ENCODE data around the gene DENND6B. TPM values are rescaled to one million over a fixed set of nuclear protein-coding genes. Genes with fewer than 3 reads are reported as not detected.

DENND6B gene
- total and polyA plus RNA-seq, 2 of the 13 experiments (the other 11 are each of a cell fraction or from before 2014, with no cell fraction given) = 0.95 to 3.8 TPM

DNA sequence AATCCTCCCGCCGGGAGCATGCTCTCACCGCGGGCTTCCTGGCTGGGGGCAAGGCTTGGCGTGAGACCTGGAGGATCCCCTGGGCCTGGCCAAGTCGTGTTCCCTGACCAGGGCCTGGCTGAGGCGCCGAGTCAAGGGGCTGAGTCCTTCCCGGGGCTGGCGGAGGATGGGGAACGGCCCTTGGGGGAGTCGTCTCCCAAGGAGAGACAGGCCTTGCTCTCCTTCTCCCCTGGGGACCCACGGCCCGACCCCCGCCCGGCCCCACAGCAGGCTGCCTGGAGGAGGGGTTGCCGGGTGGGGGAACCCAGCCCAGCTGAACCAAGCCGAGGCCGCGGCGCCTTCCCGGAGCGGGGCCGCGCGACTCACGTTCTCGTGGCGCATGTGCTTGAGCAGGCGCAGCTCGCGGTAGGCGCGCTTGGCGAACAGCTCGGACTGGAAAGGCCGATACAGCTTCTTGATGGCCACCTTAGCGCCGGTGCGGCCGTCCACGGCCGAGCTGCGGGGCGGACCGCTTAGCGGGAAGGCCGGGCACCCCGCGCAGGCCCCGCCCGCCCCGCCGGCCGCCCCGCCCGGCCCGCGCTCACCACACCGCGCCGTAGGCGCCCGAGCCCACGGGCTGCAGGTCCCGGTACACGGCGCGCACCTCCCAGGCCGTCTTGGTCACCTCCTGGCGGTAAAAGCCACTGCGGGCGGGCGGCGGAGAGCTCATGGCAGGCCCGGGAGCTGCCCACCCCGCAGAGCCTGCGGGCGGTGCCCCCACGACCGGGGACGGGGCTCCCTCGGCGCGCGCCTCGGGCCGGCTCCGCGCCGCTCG is 65.8 kb downstream of the DENND6B start (continued):
- TF ChIP-seq ZFP82 (CRISPR knock-in tag; IDR thresholded peaks at IDR 0.05; ENCODE audit: borderline replicate concordance) (no peak), ZNF607 (CRISPR knock-in tag; IDR thresholded peaks at IDR 0.05; ENCODE audit: borderline replicate concordance) (peak; percentile 78; the same call in 1 of the 2 replicates), ZNF564 (CRISPR knock-in tag; IDR thresholded peaks at IDR 0.05) (peak; percentile 34; the same call in 1 of the 2 replicates), CAMTA2 (CRISPR knock-in tag; IDR thresholded peaks at IDR 0.05; ENCODE audit: borderline replicate concordance) (no peak), FOXK1 (CRISPR knock-in tag; IDR thresholded peaks at IDR 0.05; ENCODE audit: borderline replicate concordance, low read depth) (no peak), RAD51 (IDR thresholded peaks at IDR 0.05; ENCODE audit: borderline replicate concordance) (no peak), SRSF1 (optimal IDR thresholded peaks at IDR 0.05; ENCODE audit: low read depth, low read length) (no peak), KAT8 (CRISPR knock-in tag; IDR thresholded peaks at IDR 0.05) (no peak), ZNF737 (CRISPR knock-in tag; IDR thresholded peaks at IDR 0.05; ENCODE audit: borderline replicate concordance) (no peak), HOXA5 (CRISPR knock-in tag; IDR thresholded peaks at IDR 0.05) (no peak)
- TF ChIP-seq, protein P1, sequence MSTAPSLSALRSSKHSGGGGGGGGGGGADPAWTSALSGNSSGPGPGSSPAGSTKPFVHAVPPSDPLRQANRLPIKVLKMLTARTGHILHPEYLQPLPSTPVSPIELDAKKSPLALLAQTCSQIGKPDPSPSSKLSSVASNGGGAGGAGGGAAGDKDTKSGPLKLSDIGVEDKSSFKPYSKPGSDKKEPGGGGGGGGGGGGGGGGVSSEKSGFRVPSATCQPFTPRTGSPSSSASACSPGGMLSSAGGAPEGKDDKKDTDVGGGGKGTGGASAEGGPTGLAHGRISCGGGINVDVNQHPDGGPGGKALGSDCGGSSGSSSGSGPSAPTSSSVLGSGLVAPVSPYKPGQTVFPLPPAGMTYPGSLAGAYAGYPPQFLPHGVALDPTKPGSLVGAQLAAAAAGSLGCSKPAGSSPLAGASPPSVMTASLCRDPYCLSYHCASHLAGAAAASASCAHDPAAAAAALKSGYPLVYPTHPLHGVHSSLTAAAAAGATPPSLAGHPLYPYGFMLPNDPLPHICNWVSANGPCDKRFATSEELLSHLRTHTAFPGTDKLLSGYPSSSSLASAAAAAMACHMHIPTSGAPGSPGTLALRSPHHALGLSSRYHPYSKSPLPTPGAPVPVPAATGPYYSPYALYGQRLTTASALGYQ (CRISPR knock-in tag; IDR thresholded peaks at IDR 0.05) = no peak
- TF ChIP-seq, protein P2, sequence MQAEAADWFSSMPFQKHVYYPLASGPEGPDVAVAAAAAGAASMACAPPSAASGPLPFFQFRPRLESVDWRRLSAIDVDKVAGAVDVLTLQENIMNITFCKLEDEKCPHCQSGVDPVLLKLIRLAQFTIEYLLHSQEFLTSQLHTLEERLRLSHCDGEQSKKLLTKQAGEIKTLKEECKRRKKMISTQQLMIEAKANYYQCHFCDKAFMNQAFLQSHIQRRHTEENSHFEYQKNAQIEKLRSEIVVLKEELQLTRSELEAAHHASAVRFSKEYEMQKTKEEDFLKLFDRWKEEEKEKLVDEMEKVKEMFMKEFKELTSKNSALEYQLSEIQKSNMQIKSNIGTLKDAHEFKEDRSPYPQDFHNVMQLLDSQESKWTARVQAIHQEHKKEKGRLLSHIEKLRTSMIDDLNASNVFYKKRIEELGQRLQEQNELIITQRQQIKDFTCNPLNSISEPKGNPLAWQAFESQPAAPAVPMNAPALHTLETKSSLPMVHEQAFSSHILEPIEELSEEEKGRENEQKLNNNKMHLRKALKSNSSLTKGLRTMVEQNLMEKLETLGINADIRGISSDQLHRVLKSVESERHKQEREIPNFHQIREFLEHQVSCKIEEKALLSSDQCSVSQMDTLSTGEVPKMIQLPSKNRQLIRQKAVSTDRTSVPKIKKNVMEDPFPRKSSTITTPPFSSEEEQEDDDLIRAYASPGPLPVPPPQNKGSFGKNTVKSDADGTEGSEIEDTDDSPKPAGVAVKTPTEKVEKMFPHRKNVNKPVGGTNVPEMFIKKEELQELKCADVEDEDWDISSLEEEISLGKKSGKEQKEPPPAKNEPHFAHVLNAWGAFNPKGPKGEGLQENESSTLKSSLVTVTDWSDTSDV (CRISPR knock-in tag; IDR thresholded peaks at IDR 0.05) = peak; percentile 53; the same call in 1 of the 2 replicates
- TF ChIP-seq, protein P3, sequence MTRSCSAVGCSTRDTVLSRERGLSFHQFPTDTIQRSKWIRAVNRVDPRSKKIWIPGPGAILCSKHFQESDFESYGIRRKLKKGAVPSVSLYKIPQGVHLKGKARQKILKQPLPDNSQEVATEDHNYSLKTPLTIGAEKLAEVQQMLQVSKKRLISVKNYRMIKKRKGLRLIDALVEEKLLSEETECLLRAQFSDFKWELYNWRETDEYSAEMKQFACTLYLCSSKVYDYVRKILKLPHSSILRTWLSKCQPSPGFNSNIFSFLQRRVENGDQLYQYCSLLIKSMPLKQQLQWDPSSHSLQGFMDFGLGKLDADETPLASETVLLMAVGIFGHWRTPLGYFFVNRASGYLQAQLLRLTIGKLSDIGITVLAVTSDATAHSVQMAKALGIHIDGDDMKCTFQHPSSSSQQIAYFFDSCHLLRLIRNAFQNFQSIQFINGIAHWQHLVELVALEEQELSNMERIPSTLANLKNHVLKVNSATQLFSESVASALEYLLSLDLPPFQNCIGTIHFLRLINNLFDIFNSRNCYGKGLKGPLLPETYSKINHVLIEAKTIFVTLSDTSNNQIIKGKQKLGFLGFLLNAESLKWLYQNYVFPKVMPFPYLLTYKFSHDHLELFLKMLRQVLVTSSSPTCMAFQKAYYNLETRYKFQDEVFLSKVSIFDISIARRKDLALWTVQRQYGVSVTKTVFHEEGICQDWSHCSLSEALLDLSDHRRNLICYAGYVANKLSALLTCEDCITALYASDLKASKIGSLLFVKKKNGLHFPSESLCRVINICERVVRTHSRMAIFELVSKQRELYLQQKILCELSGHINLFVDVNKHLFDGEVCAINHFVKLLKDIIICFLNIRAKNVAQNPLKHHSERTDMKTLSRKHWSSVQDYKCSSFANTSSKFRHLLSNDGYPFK (CRISPR knock-in tag; IDR thresholded peaks at IDR 0.05; ENCODE audit: borderline replicate concordance) = no peak
- TF ChIP-seq, protein P4, sequence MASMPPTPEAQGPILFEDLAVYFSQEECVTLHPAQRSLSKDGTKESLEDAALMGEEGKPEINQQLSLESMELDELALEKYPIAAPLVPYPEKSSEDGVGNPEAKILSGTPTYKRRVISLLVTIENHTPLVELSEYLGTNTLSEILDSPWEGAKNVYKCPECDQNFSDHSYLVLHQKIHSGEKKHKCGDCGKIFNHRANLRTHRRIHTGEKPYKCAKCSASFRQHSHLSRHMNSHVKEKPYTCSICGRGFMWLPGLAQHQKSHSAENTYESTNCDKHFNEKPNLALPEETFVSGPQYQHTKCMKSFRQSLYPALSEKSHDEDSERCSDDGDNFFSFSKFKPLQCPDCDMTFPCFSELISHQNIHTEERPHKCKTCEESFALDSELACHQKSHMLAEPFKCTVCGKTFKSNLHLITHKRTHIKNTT (CRISPR knock-in tag; IDR thresholded peaks at IDR 0.05) = no peak
- TF ChIP-seq, protein P5, sequence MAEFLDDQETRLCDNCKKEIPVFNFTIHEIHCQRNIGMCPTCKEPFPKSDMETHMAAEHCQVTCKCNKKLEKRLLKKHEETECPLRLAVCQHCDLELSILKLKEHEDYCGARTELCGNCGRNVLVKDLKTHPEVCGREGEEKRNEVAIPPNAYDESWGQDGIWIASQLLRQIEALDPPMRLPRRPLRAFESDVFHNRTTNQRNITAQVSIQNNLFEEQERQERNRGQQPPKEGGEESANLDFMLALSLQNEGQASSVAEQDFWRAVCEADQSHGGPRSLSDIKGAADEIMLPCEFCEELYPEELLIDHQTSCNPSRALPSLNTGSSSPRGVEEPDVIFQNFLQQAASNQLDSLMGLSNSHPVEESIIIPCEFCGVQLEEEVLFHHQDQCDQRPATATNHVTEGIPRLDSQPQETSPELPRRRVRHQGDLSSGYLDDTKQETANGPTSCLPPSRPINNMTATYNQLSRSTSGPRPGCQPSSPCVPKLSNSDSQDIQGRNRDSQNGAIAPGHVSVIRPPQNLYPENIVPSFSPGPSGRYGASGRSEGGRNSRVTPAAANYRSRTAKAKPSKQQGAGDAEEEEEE (CRISPR knock-in tag; IDR thresholded peaks at IDR 0.05; ENCODE audit: borderline replicate concordance) = no peak

Measured in HepG2 (cell line).